IMR-90 (cell line): ENCODE results near the gene PKHD1. TPM values are rescaled to one million over a fixed set of nuclear protein-coding genes. Genes with fewer than 3 reads are reported as not detected.

ENCODE experiments used
- ATAC-seq: fragments of 200-7000 bp; cut with Tn5 transposase; 2 replicates; pipeline ENCODE4 v1.9.1; 2020; ENCODE audit warnings: low read depth, mild to moderate bottlenecking, moderate library complexity
- BruUV-seq: library from RNA; stranded (reverse); fragments of 400-500 nt; replicated peaks from 2 replicates; lab custom pipeline; 2021; lab: Mats Ljungman, UMichigan
- CTCF ChIA-PET: fragments of 300-600 bp; formaldehyde crosslinking; extraction: SDS; loops from one replicate; lab custom pipeline; 2021; ENCODE audit warnings: antibody characterized with exemption; lab: Yijun Ruan, JAX
- POLR2A ChIA-PET: fragments of 300-600 bp; sonication (Branson Sonifier 250); formaldehyde crosslinking; loops from one replicate; lab custom pipeline; 2022; ENCODE audit warnings: antibody characterized with exemption; ENCODE audit not compliant: unreplicated experiment; lab: Charles Lee
- DNase-seq: peaks from one replicate; pipeline ENCODE4 v3.0.0; 2013
- H2AFZ ChIP-seq: replicated peaks from 2 replicates; pipeline ENCODE3; 2013; ENCODE audit warnings: low read length, mild to moderate bottlenecking; ENCODE audit not compliant: poor library complexity
- H2AK5ac ChIP-seq: 2 replicates; pipeline ENCODE4 v1.6.1; 2013; ENCODE audit warnings: low read depth, low read length, inconsistent platforms
- H2AK9ac ChIP-seq: replicated peaks from 2 replicates; pipeline ENCODE3; 2013; ENCODE audit warnings: mild to moderate bottlenecking, low read depth, low read length, moderate library complexity; ENCODE audit not compliant: poor library complexity
- H2BK120ac ChIP-seq: 2 replicates; pipeline ENCODE4 v1.6.1; 2013; ENCODE audit warnings: low read depth, low read length, inconsistent platforms
- H2BK15ac ChIP-seq: 3 replicates; pipeline ENCODE4 v1.6.1; 2013; ENCODE audit warnings: low read depth, low read length, inconsistent platforms
- H2BK20ac ChIP-seq: 2 replicates; pipeline ENCODE4 v1.6.1; 2013; ENCODE audit warnings: low read depth, mild to moderate bottlenecking, inconsistent platforms, low read length, moderate library complexity
- H2BK5ac ChIP-seq: 2 replicates; pipeline ENCODE4 v1.6.1; 2013; ENCODE audit warnings: mild to moderate bottlenecking, low read depth, low read length, inconsistent platforms; ENCODE audit not compliant: poor library complexity, severe bottlenecking
- H3K14ac ChIP-seq: replicated peaks from 2 replicates; pipeline ENCODE4 v1.6.1; 2013; ENCODE audit warnings: low read depth, low read length, inconsistent platforms
- H3K18ac ChIP-seq: 2 replicates; pipeline ENCODE4 v1.6.1; 2013; ENCODE audit warnings: low read depth, low read length, control low read depth
- H3K23ac ChIP-seq: 2 replicates; pipeline ENCODE4 v1.6.1; 2013; ENCODE audit warnings: low read depth, low read length, inconsistent platforms
- H3K27ac ChIP-seq: 2 replicates; pipeline ENCODE4 v1.5.1; 2013; ENCODE audit warnings: mild to moderate bottlenecking, control low read depth, low read length; ENCODE audit not compliant: insufficient read depth
- H3K27me3 ChIP-seq: 2 replicates; pipeline ENCODE4 v1.6.1; 2013; ENCODE audit warnings: low read length; ENCODE audit not compliant: control insufficient read depth, insufficient read depth
- H3K36me3 ChIP-seq: 2 replicates; pipeline ENCODE4 v1.6.1; 2013; ENCODE audit warnings: low read length, mixed read lengths; ENCODE audit not compliant: control insufficient read depth, insufficient read depth
- H3K4ac ChIP-seq: 2 replicates; pipeline ENCODE4 v1.6.1; 2013; ENCODE audit warnings: low read depth, low read length, inconsistent platforms
- H3K4me1 ChIP-seq: 2 replicates; pipeline ENCODE4 v1.6.1; 2013; ENCODE audit warnings: low read length, mixed read lengths; ENCODE audit not compliant: control insufficient read depth, insufficient read depth
- H3K4me2 ChIP-seq: 2 replicates; pipeline ENCODE4 v1.6.1; 2013; ENCODE audit warnings: low read depth, mild to moderate bottlenecking, control low read depth, low read length, moderate library complexity
- H3K4me3 ChIP-seq: 2 replicates; pipeline ENCODE4 v1.5.1; 2013; ENCODE audit warnings: low read depth, mild to moderate bottlenecking, control low read depth, low read length, moderate library complexity; ENCODE audit not compliant: insufficient read depth
- H3K56ac ChIP-seq: 2 replicates; pipeline ENCODE4 v1.6.1; 2013; ENCODE audit warnings: low read length, inconsistent platforms; ENCODE audit not compliant: insufficient read depth; ENCODE audit errors: extremely low read depth
- H3K79me1 ChIP-seq, 2 experiments: 2 replicates each; pipeline ENCODE4 v1.6.1; 2013; ENCODE audit warnings: low read length in 2 of 2, inconsistent platforms in 1 of 2, low read depth in 1 of 2
- H3K9ac ChIP-seq: 2 replicates; pipeline ENCODE4 v1.6.1; 2013; ENCODE audit warnings: low read depth, low read length, control low read depth
- H3K9me1 ChIP-seq: 2 replicates; pipeline ENCODE4 v1.6.1; 2013; ENCODE audit warnings: low read length, inconsistent platforms; ENCODE audit not compliant: insufficient read depth
- H3K9me3 ChIP-seq: 2 replicates; pipeline ENCODE4 v1.6.1; 2013; ENCODE audit warnings: low read length; ENCODE audit not compliant: control insufficient read depth, insufficient read depth
- H4K20me1 ChIP-seq: 2 replicates; pipeline ENCODE4 v1.6.1; 2013; ENCODE audit warnings: low read length, inconsistent platforms; ENCODE audit not compliant: insufficient read depth
- H4K5ac ChIP-seq: 2 replicates; pipeline ENCODE4 v1.6.1; 2013; ENCODE audit warnings: mild to moderate bottlenecking, low read depth, low read length, control low read depth
- H4K8ac ChIP-seq, 2 experiments: 2 replicates each; pipeline ENCODE4 v1.6.1; 2013; ENCODE audit warnings: low read depth in 2 of 2, low read length in 2 of 2, control low read depth in 1 of 2, inconsistent platforms in 1 of 2
- H4K91ac ChIP-seq: 2 replicates; pipeline ENCODE4 v1.6.1; 2013; ENCODE audit warnings: low read depth, low read length, inconsistent platforms; ENCODE audit not compliant: insufficient read depth
- BHLHE40 ChIP-seq: fragments of 150-350 bp; IDR thresholded peaks from 2 replicates; pipeline ENCODE4 v1.6.1; 2016; ENCODE audit warnings: mild to moderate bottlenecking, low read depth, low read length
- CEBPB ChIP-seq: IDR thresholded peaks from 2 replicates; pipeline ENCODE4 v1.6.1; 2012; ENCODE audit warnings: low read depth, low read length, improper control_type of control experiment
- FOS ChIP-seq: fragments of 150-350 bp; IDR thresholded peaks from 2 replicates; pipeline ENCODE4 v1.6.1; 2016; ENCODE audit warnings: low read depth, low read length
- MAFK ChIP-seq: IDR thresholded peaks from 2 replicates; pipeline ENCODE4 v1.6.1; 2012; ENCODE audit warnings: low read depth, low read length, improper control_type of control experiment
- MAZ ChIP-seq: IDR thresholded peaks from 2 replicates; pipeline ENCODE4 v1.6.1; 2012; ENCODE audit warnings: low read depth, mild to moderate bottlenecking, low read length, improper control_type of control experiment, moderate library complexity, borderline replicate concordance
- RAD21 ChIP-seq: IDR thresholded peaks from 2 replicates; pipeline ENCODE4 v1.6.1; 2012; ENCODE audit warnings: low read length, improper control_type of control experiment
- RFX5 ChIP-seq: IDR thresholded peaks from 2 replicates; pipeline ENCODE4 v1.8.0; 2012; ENCODE audit warnings: low read depth, mild to moderate bottlenecking, low read length, moderate library complexity
- SMC3 ChIP-seq: fragments of 150-350 bp; IDR thresholded peaks from 2 replicates; pipeline ENCODE4 v1.6.1; 2016; ENCODE audit warnings: low read depth, mild to moderate bottlenecking, antibody characterized with exemption, low read length, moderate library complexity
- WGBS, 2 experiments: methylation state at CpG; one replicate each; pipeline versions ENCODE4 v1.1.5 to v1.1.7; 2013; ENCODE audit warnings: missing lambda C conversion rate in 2 of 2; ENCODE audit not compliant: insufficient read length in 1 of 2; ENCODE audit errors: extremely low coverage in 2 of 2; 5-methylcytosine and 5-hydroxymethylcytosine counted together
- dilution Hi-C: fragments of 300-500 bp; cut with HindIII; formaldehyde crosslinking; loops from one replicate; pipeline ENCODE4 v1.14.3; 2018; ENCODE audit warnings: low sequenced_read_pairs; ENCODE audit not compliant: unreplicated experiment
- in situ Hi-C: fragments of 300-500 bp; cut with MboI; formaldehyde crosslinking; loops from 3 replicates; pipeline ENCODE4 v1.14.3; 2019; ENCODE audit warnings: low sequenced_read_pairs, inconsistent platforms, mixed read lengths
- intact Hi-C: fragments of 100-400 bp; cut with micrococcal nuclease; formaldehyde crosslinking; loops from 2 replicates; pipeline ENCODE4 v1.10.0; 2022
- polyA plus RNA-seq, 3 experiments: library from polyadenylated mRNA; depleted of rRNA; stranded (reverse); fragments of >200 nt; gene quantifications; 2 replicates each; pipeline ENCODE4 v1.2.3, GENCODE V29; 2012; ENCODE audit warnings: low replicate concordance in 1 of 3
- total RNA-seq: library from RNA; depleted of rRNA; stranded (reverse); fragments of >200 nt; gene quantifications from 2 replicates; pipeline ENCODE4 v1.2.3, GENCODE V29; 2012
- TF ChIP-seq, protein P1 (sequence below): conservative IDR thresholded peaks from 2 replicates; pipeline ENCODE4 v1.5.1; 2012; ENCODE audit warnings: mild to moderate bottlenecking, low read depth, low read length, improper control_type of control experiment
- TF ChIP-seq, protein P2 (sequence below): fragments of 150-350 bp; IDR thresholded peaks from 2 replicates; pipeline ENCODE4 v1.6.1; 2016; ENCODE audit warnings: low read depth, mild to moderate bottlenecking, low read length, moderate library complexity, borderline replicate concordance

PKHD1 gene
- total and polyA plus RNA-seq, 2 of the 4 experiments (the other 2 are of a cell fraction) = not detected

DNA sequence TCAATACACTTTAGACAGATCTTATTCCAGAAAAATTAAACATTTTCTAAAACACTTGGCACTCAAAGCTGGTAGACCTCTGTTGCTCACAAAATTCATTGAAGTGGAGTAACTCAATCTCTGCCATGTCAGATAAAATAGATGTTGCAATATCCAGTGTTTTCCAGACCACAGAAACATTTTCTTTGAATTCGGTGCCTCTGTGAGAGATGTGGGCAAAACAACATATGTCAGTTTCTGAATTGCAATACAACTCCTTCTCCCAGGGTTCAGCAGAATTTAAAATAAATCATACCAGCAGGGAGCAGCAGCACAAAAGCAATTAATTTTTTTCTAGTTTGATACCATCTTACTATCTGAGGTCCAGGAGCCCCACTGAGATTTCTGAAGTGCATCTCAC, 11.3 kb upstream of the PKHD1 start:
- Histone ChIP-seq H3K56ac (no peak overlapping the region), H4K8ac (no peak overlapping the region), H3K4me2 (no peak overlapping the region), H3K4ac (no peak overlapping the region), H3K14ac (no peak overlapping the region), H3K9ac (no peak overlapping the region), H3K4me3 (no peak overlapping the region), H2BK15ac (no peak overlapping the region), H3K36me3 (no peaks in the 10 kb centered on the region), H4K5ac (no peak overlapping the region), H3K23ac (no peak overlapping the region), H2BK20ac (no peak overlapping the region), H2AK5ac (no peak overlapping the region), H3K9me3 (no peaks in the 10 kb centered on the region), H3K27me3 (no peaks in the 10 kb centered on the region), H3K18ac (no peak overlapping the region), H3K27ac (no peak overlapping the region), H3K4me1 (no peaks in the 10 kb centered on the region), H4K20me1 (no peaks in the 10 kb centered on the region), H2AFZ (no peak overlapping the region), H2BK5ac (no peak overlapping the region), H2BK120ac (no peak overlapping the region), H3K9me1 (no peaks in the 10 kb centered on the region), H2AK9ac (no peak overlapping the region), H3K79me1 (no peaks in the 10 kb centered on the region), H4K91ac (no peak overlapping the region)
- ATAC-seq (no peak), DNase-seq (no peak)
- in situ Hi-C loops = no loop called here
- intact Hi-C loops = no loop called here
- dilution Hi-C loops = no loop called here
- ChIA-PET POLR2A (no interaction called here), CTCF (no interaction called here)
- BruUV-seq = no TSS peak
- no CpG with 5 or more reads among the region's 1 CpG for WGBS, 2 experiments
- TF ChIP-seq SMC3 (no peak), FOS (no peak), BHLHE40 (no peak), CEBPB (no peak), RFX5 (no peak), MAZ (no peak), RAD21 (no peak), MAFK (no peak)
- TF ChIP-seq, protein P1, sequence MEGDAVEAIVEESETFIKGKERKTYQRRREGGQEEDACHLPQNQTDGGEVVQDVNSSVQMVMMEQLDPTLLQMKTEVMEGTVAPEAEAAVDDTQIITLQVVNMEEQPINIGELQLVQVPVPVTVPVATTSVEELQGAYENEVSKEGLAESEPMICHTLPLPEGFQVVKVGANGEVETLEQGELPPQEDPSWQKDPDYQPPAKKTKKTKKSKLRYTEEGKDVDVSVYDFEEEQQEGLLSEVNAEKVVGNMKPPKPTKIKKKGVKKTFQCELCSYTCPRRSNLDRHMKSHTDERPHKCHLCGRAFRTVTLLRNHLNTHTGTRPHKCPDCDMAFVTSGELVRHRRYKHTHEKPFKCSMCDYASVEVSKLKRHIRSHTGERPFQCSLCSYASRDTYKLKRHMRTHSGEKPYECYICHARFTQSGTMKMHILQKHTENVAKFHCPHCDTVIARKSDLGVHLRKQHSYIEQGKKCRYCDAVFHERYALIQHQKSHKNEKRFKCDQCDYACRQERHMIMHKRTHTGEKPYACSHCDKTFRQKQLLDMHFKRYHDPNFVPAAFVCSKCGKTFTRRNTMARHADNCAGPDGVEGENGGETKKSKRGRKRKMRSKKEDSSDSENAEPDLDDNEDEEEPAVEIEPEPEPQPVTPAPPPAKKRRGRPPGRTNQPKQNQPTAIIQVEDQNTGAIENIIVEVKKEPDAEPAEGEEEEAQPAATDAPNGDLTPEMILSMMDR = no peak
- TF ChIP-seq, protein P2, sequence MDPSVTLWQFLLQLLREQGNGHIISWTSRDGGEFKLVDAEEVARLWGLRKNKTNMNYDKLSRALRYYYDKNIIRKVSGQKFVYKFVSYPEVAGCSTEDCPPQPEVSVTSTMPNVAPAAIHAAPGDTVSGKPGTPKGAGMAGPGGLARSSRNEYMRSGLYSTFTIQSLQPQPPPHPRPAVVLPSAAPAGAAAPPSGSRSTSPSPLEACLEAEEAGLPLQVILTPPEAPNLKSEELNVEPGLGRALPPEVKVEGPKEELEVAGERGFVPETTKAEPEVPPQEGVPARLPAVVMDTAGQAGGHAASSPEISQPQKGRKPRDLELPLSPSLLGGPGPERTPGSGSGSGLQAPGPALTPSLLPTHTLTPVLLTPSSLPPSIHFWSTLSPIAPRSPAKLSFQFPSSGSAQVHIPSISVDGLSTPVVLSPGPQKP = no peak
